T follicular helper cell (primary cell): ENCODE measurements around the gene PTEN.
"Not testable (repeated sequence)": the region's sequence is repeated elsewhere in the genome, so short reads cannot be mapped to it uniquely, and the experiment has no call there.

Experiments used
- DNase-seq: peaks from one replicate; pipeline ENCODE4 v3.0.0-alpha.2; 2020; ENCODE audit warnings: low read depth
- total RNA-seq, 2 experiments: gene quantifications; one replicate each; lab custom pipeline; 2026; lab: John Stamatoyannopoulos, UW

PTEN gene
- 96.1 to 165 reads per million in 2 experiments for total RNA-seq

DNA sequence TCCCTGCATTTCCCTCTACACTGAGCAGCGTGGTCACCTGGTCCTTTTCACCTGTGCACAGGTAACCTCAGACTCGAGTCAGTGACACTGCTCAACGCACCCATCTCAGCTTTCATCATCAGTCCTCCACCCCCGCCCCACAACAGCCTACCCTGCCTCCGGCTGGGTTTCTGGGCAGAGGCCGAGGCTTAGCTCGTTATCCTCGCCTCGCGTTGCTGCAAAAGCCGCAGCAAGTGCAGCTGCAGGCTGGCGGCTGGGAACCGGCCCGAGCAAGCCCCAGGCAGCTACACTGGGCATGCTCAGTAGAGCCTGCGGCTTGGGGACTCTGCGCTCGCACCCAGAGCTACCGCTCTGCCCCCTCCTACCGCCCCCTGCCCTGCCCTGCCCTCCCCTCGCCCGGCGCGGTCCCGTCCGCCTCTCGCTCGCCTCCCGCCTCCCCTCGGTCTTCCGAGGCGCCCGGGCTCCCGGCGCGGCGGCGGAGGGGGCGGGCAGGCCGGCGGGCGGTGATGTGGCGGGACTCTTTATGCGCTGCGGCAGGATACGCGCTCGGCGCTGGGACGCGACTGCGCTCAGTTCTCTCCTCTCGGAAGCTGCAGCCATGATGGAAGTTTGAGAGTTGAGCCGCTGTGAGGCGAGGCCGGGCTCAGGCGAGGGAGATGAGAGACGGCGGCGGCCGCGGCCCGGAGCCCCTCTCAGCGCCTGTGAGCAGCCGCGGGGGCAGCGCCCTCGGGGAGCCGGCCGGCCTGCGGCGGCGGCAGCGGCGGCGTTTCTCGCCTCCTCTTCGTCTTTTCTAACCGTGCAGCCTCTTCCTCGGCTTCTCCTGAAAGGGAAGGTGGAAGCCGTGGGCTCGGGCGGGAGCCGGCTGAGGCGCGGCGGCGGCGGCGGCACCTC lies at the start of gene PTEN, which contains the start of gene KLLN:
Gene PTEN (plus strand): TSS at position 573 of the 891 bp plus-strand sequence. CDS start 845 bp downstream, outside the sequence.
Gene KLLN (minus strand): TSS at position 481 of the 891 bp plus-strand sequence. CDS start 1,046 bp downstream, outside the sequence.
- DNase-seq = peak; percentile 74

DNA sequence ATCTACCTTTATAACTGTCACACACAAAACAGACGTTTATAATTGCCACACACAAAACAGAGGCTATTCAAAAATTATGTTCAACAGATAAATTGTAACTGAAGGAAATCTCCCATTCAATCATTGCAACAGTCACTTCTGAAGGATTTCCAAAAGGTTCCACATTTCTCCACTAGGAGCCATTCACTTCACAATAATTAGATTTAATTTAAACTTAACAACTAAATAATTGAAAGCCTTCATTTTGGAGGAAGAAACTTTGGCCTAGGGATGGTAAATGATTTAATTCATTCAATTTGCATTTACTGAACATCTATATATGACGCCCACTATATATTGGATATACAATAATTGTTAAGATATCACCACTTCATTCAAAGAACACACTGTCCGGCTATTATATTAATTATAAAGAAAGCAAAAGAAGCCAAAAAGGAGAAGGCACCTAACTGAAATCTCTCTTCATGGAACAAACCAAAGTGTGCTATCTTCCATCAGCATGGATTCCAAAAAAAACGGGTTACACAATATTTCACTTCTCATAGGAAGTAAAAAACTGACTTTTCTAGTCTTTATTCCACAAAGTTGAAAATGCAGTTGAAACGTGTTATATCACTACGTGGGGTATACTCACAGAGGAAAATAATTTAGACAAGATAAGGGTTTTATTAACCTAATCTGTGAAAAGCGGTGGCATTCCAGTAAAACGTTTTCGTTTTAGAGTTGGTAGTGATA lies 47.1 kb upstream of the PTEN start:
- DNase-seq = no peak

- DNase-seq = no peak
Measured at GRCh38 chr10:87816898-87817608, 46.4 kb upstream of the PTEN start.

GRCh38 chr10:87817609-87818504 lies 45.6 kb upstream of the PTEN start, which contains the start of gene ATAD1:
Gene ATAD1 (minus strand): TSS chr10:87818226. CDS start chr10:87814599, 3,627 bp downstream.
- DNase-seq = peak; percentile 84

- peak; percentile 50 for DNase-seq
Measured at GRCh38 chr10:87818505-87819288, 44.7 kb upstream of the PTEN start.

- DNase-seq = no peak
Measured at GRCh38 chr10:87819289-87819585, 44.2 kb upstream of the PTEN start.

- DNase-seq = no peak
Measured at GRCh38 chr10:87826653-87827052, 36.8 kb upstream of the PTEN start.

GRCh38 chr10:87827681-87828080 lies 35.7 kb upstream of the PTEN start:
- no peak for DNase-seq

GRCh38 chr10:87829051-87829450 lies 34.4 kb upstream of the PTEN start:
- not testable (repeated sequence) for DNase-seq

GRCh38 chr10:87829986-87830729 lies 33.3 kb upstream of the PTEN start:
- no peak for DNase-seq

GRCh38 chr10:87836098-87836497 lies 27.3 kb upstream of the PTEN start:
- DNase-seq = no peak

DNA sequence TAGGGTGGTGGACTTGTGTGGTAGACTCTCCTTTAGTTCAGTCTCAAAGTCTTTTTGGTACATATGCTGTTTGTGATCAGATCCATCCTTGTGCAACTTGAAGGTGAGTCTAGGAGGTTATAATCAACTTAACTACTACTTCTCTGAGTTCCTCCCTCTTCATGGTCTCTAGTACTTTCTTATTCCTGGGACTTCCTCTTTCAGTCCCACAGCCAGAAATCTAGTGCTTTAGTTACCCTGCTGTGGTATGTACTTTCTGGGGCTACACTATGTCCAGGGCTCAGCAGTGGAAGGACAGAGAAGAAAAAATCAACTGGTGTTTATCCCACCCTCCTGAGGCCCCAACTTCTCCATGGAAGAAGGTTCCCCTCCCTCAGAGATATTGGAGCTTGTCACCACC lies 26.0 kb upstream of the PTEN start:
- no peak for DNase-seq

DNA sequence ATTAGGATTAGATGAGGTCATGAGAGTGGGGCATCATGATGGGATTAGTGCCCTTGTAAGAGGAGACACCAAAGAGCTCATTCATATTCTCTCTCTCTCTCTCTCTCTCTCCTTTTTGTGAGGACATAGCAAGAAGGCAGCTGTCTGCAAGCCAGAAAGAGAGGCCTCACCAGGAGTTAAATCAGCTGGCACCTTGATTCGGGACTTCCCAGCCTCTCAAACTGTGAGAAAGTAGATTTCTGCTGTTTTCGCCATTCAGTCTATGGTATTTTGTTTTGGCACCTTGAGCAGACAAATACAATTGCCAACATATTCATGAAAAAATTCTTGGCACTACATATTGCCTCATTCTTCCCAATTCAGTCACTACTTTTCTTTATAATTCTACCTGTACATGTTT lies 24.8 kb upstream of the PTEN start:
- no peak for DNase-seq

DNA sequence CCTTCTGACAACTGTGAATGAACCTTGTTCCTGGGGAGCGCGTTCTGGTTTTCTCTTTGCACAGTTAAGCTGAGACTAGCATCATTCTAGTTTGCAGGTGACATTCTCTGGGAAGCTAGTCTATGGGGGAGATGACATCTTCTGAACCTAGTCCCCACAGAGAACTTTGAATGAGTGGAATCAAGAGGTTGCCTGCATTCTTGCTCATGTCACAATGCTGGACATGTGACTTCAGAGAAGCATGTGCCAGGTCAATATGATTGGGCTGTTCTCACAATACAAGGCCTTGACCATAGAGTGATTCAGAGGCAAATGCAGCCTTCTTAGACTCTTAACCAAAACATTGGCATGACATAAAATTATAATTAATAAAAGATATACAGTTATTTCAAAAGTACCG lies 22.2 kb upstream of the PTEN start:
- no peak for DNase-seq

GRCh38 chr10:87842220-87842641 lies 21.2 kb upstream of the PTEN start:
- DNase-seq = no peak

- no peak for DNase-seq
Measured at GRCh38 chr10:87842776-87843497, 20.5 kb upstream of the PTEN start.

DNA sequence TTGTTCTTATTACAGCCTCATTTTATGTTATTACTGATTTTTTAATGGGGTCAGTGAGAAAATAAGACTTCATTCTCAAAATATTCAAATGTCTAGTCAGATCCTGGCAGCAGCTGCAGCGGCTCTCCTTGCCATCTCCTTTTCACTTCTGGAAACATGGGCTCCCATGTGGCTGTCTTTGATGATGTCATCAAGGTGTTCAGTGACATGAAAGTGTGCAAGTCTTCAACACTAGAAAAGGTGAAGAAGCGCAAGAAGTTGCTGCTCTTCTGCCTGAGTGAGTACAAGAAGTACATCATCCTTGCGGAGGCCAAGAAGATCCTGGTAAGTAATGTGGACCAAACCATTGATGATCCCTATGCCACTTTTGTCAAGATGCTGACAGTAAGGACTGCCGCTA lies 19.7 kb upstream of the PTEN start:
- no peak for DNase-seq

DNA sequence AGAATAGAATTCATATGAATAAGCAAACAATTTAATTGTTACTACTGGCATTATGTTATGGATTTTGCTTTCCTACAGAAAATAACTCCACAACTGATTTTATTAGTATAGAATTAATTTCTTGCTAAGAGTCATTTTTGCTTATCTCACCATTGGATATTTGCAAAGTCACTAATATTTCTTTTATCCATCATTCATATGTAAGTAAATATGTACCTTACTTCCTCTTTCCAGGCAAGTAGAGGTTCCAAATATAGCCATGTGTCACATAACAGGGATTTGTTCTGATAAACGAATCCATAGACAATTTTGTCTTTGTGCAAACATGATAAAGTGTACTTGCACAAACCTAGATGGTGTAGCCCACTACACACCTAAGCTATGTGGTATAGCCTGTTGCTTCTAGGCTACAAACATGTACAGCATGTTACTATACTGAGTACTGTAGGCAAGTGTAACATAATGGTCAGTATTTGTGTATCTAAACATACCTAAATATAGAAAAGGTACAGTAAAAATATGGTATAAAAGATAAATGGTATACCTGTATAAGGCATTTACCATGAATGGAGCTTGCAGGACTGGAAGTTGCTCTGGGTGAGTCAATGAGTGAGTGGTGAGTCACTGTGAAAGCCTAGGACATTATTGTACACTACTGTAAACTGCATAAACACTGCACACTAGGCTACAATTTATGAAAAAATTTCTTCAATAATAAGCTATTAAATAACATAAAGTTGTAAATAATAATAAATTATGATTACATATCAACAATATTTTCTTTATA lies 18.4 kb upstream of the PTEN start:
- no peak for DNase-seq
